NCI-H128 (cell line): ENCODE results near the gene CDHR4.
"Not testable (repeated sequence)": the region's sequence is repeated elsewhere in the genome, so short reads cannot be mapped to it uniquely, and the experiment has no call there.

Experiments used
- DNase-seq: peaks from one replicate; lab custom pipeline; 2025; ENCODE audit not compliant: unreplicated experiment; lab: John Stamatoyannopoulos, UW

The CDHR4 gene

GRCh38 chr3:49803465-49804140 is 3.9 kb upstream of the CDHR4 start:
- DNase-seq, result no peak

GRCh38 chr3:49802719-49803464 is 3.2 kb upstream of the CDHR4 start, which contains the start of gene INKA1:
INKA1 (plus strand) TSS chr3:49803261; CDS start chr3:49803393, 132 bp downstream.
- DNase-seq, result peak; percentile 69

- no peak for DNase-seq
Measured at GRCh38 chr3:49801160-49801559, 1.5 kb upstream of the CDHR4 start.

- DNase-seq, result no peak
Measured at GRCh38 chr3:49799105-49799504, 568 bp downstream of the CDHR4 start.

- DNase-seq, result no peak
Measured at GRCh38 chr3:49794926-49795905, 4.5 kb downstream of the CDHR4 start.

- DNase-seq, result no peak
Measured at GRCh38 chr3:49794431-49794830, 5.2 kb downstream of the CDHR4 start.

- DNase-seq, result no peak
Measured at GRCh38 chr3:49793486-49794085, 6.1 kb downstream of the CDHR4 start.

- DNase-seq, result no peak
Measured at GRCh38 chr3:49792371-49793150, 7.1 kb downstream of the CDHR4 start.

GRCh38 chr3:49791571-49791970 is 8.1 kb downstream of the CDHR4 start:
- DNase-seq, result no peak

GRCh38 chr3:49790626-49791411 is 8.9 kb downstream of the CDHR4 start:
- no peak for DNase-seq

GRCh38 chr3:49788056-49788455 is 11.6 kb downstream of the CDHR4 start:
- DNase-seq, result no peak

GRCh38 chr3:49787536-49787935 is 12.1 kb downstream of the CDHR4 start:
- no peak for DNase-seq

- DNase-seq, result no peak
Measured at GRCh38 chr3:49787182-49787464, 12.6 kb downstream of the CDHR4 start.

GRCh38 chr3:49786357-49787181 is 13.1 kb downstream of the CDHR4 start, which contains the start of gene IP6K1:
IP6K1 (minus strand) TSS chr3:49786542; CDS start chr3:49748040, 38,502 bp downstream.
- peak; percentile 96 for DNase-seq

- DNase-seq, result no peak
Measured at GRCh38 chr3:49785565-49786356, 13.9 kb downstream of the CDHR4 start.

- not testable (repeated sequence) for DNase-seq
Measured at GRCh38 chr3:49782277-49782676, 17.4 kb downstream of the CDHR4 start.

GRCh38 chr3:49781415-49782199 is 18.1 kb downstream of the CDHR4 start:
- no peak for DNase-seq
